GM23248 (cell line): ENCODE measurements around the gene TSEN2.

Experiments
- EZH2 ChIP-seq: fragments of 200-600 bp; sonication (generic); IDR thresholded peaks from 2 replicates; pipeline ENCODE4 v1.6.1; 2018; ENCODE audit warnings: antibody characterized with exemption, mild to moderate bottlenecking; ENCODE audit not compliant: insufficient read depth, poor library complexity, severe bottlenecking
- EZH2phosphoT487 ChIP-seq: fragments of 200-600 bp; sonication (generic); IDR thresholded peaks from 2 replicates; pipeline ENCODE4 v1.6.1; 2018; ENCODE audit warnings: antibody characterized with exemption, moderate library complexity, mild to moderate bottlenecking, low read depth; ENCODE audit not compliant: insufficient read depth

DNA sequence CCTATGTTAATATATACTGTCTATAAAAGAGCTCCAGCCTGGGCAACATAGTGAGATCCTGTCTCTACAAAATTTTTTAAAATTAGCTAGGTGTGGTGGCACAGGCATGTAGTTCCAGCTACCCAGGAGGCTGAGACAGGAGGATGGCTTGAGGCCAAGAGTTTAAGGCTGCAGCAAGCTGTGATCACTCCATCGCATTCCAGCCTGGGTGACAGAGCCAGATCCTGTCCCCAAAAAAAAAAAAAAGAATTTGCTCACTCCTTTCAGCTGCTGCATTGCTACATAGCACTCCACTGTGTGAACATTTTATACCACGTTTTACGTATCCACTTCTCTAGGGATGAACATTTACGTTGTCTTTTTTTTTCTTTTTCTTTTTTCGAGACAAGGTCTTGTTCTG is 6.0 kb upstream of the TSEN2 start:
- TF ChIP-seq EZH2 (no peak), EZH2phosphoT487 (no peak)
